Keratinocyte (primary cell): ENCODE results near the gene CFAP73. TPM values are rescaled to one million over a fixed set of nuclear protein-coding genes. Genes with fewer than 3 reads are reported as not detected.

ENCODE experiments used
- DNase-seq: peaks from one replicate; pipeline ENCODE4 v3.0.0-alpha.2; 2011; ENCODE audit warnings: low read depth, missing footprints, low spot score
- FAIRE-seq: peaks from 2 replicates; lab custom pipeline; 2011; peaks lifted over from hg19 to GRCh38; lab: Jason Lieb, UNC
- H2AFZ ChIP-seq: 2 replicates; pipeline ENCODE4 v1.6.0; 2012; ENCODE audit warnings: low read length, control low read depth, inconsistent platforms; ENCODE audit not compliant: control insufficient read depth
- H3K27ac ChIP-seq: 2 replicates; pipeline ENCODE4 v1.5.1; 2011; ENCODE audit warnings: low read length; ENCODE audit not compliant: control insufficient read depth, insufficient read depth
- H3K27me3 ChIP-seq: 3 replicates; pipeline ENCODE4 v1.6.0; 2011; ENCODE audit warnings: low read length; ENCODE audit not compliant: control insufficient read depth, insufficient read depth; ENCODE audit errors: extremely low read depth
- H3K36me3 ChIP-seq, 2 experiments: 2 replicates in 1 of 2; 3 replicates in 1 of 2; pipeline ENCODE4 v1.5.1; 2011; ENCODE audit warnings: low read length in 2 of 2, mild to moderate bottlenecking in 1 of 2; ENCODE audit not compliant: control insufficient read depth in 2 of 2, insufficient read depth in 2 of 2; ENCODE audit errors: extremely low read depth in 1 of 2
- H3K4me1 ChIP-seq: 3 replicates; pipeline ENCODE4 v1.5.1; 2011; ENCODE audit warnings: low read length; ENCODE audit not compliant: control insufficient read depth, insufficient read depth; ENCODE audit errors: extremely low read depth
- H3K4me2 ChIP-seq: 3 replicates; pipeline ENCODE4 v1.6.0; 2011; ENCODE audit warnings: low read depth, low read length; ENCODE audit not compliant: control insufficient read depth, insufficient read depth; ENCODE audit errors: extremely low read depth
- H3K4me3 ChIP-seq, 3 experiments: fragments of 200-600 bp in 1 of 3; sonication (generic) in 1 of 3; 2 replicates in 2 of 3; 3 replicates in 1 of 3; pipeline ENCODE4 v1.5.1; 2011 to 2016; ENCODE audit warnings: low read length in 3 of 3, mild to moderate bottlenecking in 3 of 3, control low read depth in 2 of 3, inconsistent platforms in 1 of 3, low read depth in 1 of 3, mixed read lengths in 1 of 3, mixed run types in 1 of 3, moderate library complexity in 1 of 3; ENCODE audit not compliant: control insufficient read depth in 2 of 3, insufficient read depth in 2 of 3; ENCODE audit errors: extremely low read depth in 1 of 3
- H3K79me2 ChIP-seq: 2 replicates; pipeline ENCODE4 v1.6.0; 2012; ENCODE audit warnings: low read length; ENCODE audit not compliant: control insufficient read depth, insufficient read depth
- H3K9ac ChIP-seq: 3 replicates; pipeline ENCODE4 v1.6.0; 2011; ENCODE audit warnings: low read length; ENCODE audit not compliant: control insufficient read depth, insufficient read depth; ENCODE audit errors: extremely low read depth
- H3K9me1 ChIP-seq: 3 replicates; pipeline ENCODE4 v1.6.0; 2011; ENCODE audit warnings: low read length; ENCODE audit not compliant: control insufficient read depth, insufficient read depth; ENCODE audit errors: extremely low read depth
- H3K9me3 ChIP-seq: 2 replicates; pipeline ENCODE4 v1.5.1; 2012; ENCODE audit warnings: low read depth, low read length; ENCODE audit not compliant: control insufficient read depth
- H4K20me1 ChIP-seq: 3 replicates; pipeline ENCODE4 v1.6.0; 2011; ENCODE audit warnings: low read length; ENCODE audit not compliant: control insufficient read depth, insufficient read depth; ENCODE audit errors: extremely low read depth
- CTCF ChIP-seq, 3 experiments: IDR thresholded peaks in 1 of 3; conservative IDR thresholded peaks in 1 of 3; optimal IDR thresholded peaks in 1 of 3; 2 replicates in 2 of 3; 3 replicates in 1 of 3; pipeline versions ENCODE3 to v1.5.1; 2011; ENCODE audit warnings: low read length in 3 of 3, mild to moderate bottlenecking in 3 of 3, moderate library complexity in 2 of 3, control low read depth in 1 of 3, inconsistent platforms in 1 of 3; ENCODE audit not compliant: insufficient read depth in 2 of 3; ENCODE audit errors: extremely low read depth in 1 of 3
- EZH2 ChIP-seq: IDR thresholded peaks from one replicate; pipeline ENCODE4 v1.6.1; 2012; ENCODE audit warnings: inconsistent platforms, mild to moderate bottlenecking, low read length, moderate library complexity
- dilution Hi-C: fragments of 300-500 bp; cut with MboI; formaldehyde crosslinking; loops from one replicate; pipeline ENCODE4 v1.7.0; 2020; ENCODE audit warnings: low sequenced_read_pairs; ENCODE audit not compliant: extremely low pct_ligation_motif_present
- polyA plus RNA-seq, 5 experiments: library from polyadenylated mRNA; depleted of rRNA in 3 of 5; stranded (reverse) in 3 of 5; stranded (forward) in 1 of 5; unstranded in 1 of 5; fragments of >200 nt; gene quantifications; 1 replicate in 1 of 5; 2 replicates in 3 of 5; 3 replicates in 1 of 5; pipeline versions ENCODE4 v1.2.1 to v1.2.3, GENCODE V29; 2011 to 2012; ENCODE audit warnings: missing spikeins in 2 of 5, low read depth in 1 of 5, low replicate concordance in 1 of 5

The CFAP73 gene
- polyA plus RNA-seq, 1 donor (not counting 4 experiments of a cell fraction or from before 2014, with no cell fraction given) = not detected

DNA sequence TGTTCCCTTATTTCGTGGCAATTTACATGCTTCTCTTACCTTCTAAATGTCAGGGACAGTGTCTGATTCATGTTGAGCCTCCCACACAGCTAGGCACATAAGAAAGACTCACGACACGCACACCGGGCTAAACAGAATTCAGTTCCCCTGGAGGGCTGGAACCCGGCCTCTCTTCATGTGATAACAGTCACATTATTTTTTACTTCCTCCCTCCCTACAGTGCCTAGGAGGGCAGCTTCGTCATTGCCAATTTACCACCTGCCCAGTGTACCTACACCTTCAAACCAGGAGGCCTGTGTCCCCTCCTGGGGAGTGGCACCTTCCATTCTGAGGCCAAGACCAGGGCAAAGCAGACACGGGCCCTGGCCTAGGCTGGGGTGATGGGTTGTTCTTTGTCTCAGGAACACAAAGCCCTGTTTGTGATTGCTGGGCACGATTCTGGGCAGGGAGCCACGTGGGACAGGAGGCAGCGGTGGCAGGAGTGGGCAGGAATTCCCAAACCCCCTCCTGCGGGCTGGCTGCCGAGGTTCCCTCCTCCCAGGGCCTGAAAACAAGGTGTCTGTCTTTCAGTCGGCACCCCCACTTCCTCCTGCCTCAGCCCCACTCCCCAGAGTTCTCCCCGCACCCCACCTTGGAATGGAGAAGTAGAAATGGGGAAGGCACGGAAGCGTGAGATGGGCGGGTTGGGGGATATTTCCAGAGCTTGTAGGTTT, 7.2 kb upstream of the CFAP73 start:
- DNase-seq (no peak), FAIRE-seq (no peak)
- Histone ChIP-seq H3K79me2 (no peaks in the 10 kb centered on the region), H2AFZ (no peak overlapping the region), H3K9ac (no peak overlapping the region), H3K27ac (no peak overlapping the region), H3K36me3 (no peaks in the 10 kb centered on the region), H3K4me2 (no peak overlapping the region), H3K27me3 (no peaks in the 10 kb centered on the region), H3K9me1 (no peaks in the 10 kb centered on the region), H3K9me3 (no peaks in the 10 kb centered on the region), H3K4me1 (no peaks in the 10 kb centered on the region), H4K20me1 (no peaks in the 10 kb centered on the region), H3K4me3 (no peak overlapping the region)
- TF ChIP-seq CTCF (optimal IDR thresholded peaks at IDR 0.05 in 1 of 3, IDR thresholded peaks at IDR 0.05 in 1 of 3, conservative IDR thresholded peaks at IDR 0.05 in 1 of 3; ENCODE audit: extremely low read depth in 1 of 3, insufficient read depth in 2 of 3, low read length in 3 of 3) = no peak
- dilution Hi-C loops = no loop called here

- no peak overlapping the region for H3K4me2 ChIP-seq
- no peaks in the 10 kb centered on the region for H3K36me3 ChIP-seq
- H2AFZ ChIP-seq = no peak overlapping the region
- dilution Hi-C loops = no loop called here
- H4K20me1 ChIP-seq = no peaks in the 10 kb centered on the region
- no peak overlapping the region for H3K9ac ChIP-seq
- H3K9me1 ChIP-seq = no peaks in the 10 kb centered on the region
- TF ChIP-seq EZH2 (no peak), CTCF (optimal IDR thresholded peaks at IDR 0.05 in 1 of 3, IDR thresholded peaks at IDR 0.05 in 1 of 3, conservative IDR thresholded peaks at IDR 0.05 in 1 of 3; ENCODE audit: extremely low read depth in 1 of 3, insufficient read depth in 2 of 3, low read length in 3 of 3) (no peak)
- no peaks in the 10 kb centered on the region for H3K79me2 ChIP-seq
- no peak overlapping the region for H3K4me3 ChIP-seq
- no peaks in the 10 kb centered on the region for H3K9me3 ChIP-seq
- no peaks in the 10 kb centered on the region for H3K4me1 ChIP-seq
- H3K27ac ChIP-seq = no peak overlapping the region
- FAIRE-seq (no peak), DNase-seq (no peak)
- H3K27me3 ChIP-seq = no peaks in the 10 kb centered on the region
These were observed 6.6 kb upstream of the CFAP73 start for GRCh38 chr12:113142886-113143332.
